Measurements from ENCODE around the gene SRBD1.

DNA sequence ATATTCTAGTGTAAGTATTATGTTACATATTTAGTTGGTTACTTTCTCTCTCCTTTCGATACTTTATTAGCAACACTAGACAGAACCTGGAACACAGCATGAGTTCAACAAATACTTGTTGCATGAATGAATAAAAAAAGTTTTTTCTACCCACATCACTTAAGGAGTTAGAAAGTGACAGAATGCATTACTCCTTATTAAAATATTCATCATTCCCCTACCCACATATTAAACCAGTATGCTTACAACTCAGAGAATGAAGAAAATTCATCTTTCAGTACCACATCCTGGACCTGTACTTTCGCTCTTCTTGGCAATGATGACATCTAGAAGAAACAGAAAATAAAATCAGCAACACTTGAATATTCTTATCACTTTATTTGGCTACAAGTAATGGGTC lies 6.0 kb downstream of the SRBD1 start:
- no peak for TF ChIP-seq POLR2A (IDR thresholded peaks at IDR 0.05; ENCODE audit: low read depth, low read length)
- no peak for TF ChIP-seq TAF1 (IDR thresholded peaks at IDR 0.05; ENCODE audit: low read depth, low read length)
- TF ChIP-seq POLR2AphosphoS5 (IDR thresholded peaks at IDR 0.05; ENCODE audit: low read depth, low read length), result no peak
- no peak for TF ChIP-seq SPI1 (IDR thresholded peaks at IDR 0.05; ENCODE audit: low read depth, low read length)
